Testis (tissue), 3 donors: Measurements from ENCODE around the gene HTN1. TPM values are rescaled to one million over a fixed set of nuclear protein-coding genes. Genes with fewer than 3 reads are reported as not detected.

Source experiments
- DNase-seq: peaks from one replicate; pipeline ENCODE4 v3.0.0-alpha.2; 2019
- H3K27ac ChIP-seq, 2 donors: fragments of 200-600 bp; sonication (generic); one replicate each; pipeline ENCODE4 v1.5.1; 2019
- H3K27me3 ChIP-seq: fragments of 200-600 bp; sonication (generic); one replicate; pipeline ENCODE4 v1.5.1; 2019
- H3K36me3 ChIP-seq: fragments of 200-600 bp; sonication (generic); one replicate; pipeline ENCODE4 v1.5.1; 2017; ENCODE audit warnings: low read depth; ENCODE audit errors: missing control alignments
- H3K4me1 ChIP-seq: fragments of 200-600 bp; sonication (generic); one replicate; pipeline ENCODE4 v1.5.1; 2019
- H3K4me3 ChIP-seq, 2 donors: fragments of 200-600 bp; sonication (generic); one replicate each; pipeline ENCODE4 v1.5.1; 2017 to 2019
- H3K9me3 ChIP-seq: fragments of 200-600 bp; sonication (generic); one replicate; pipeline ENCODE4 v1.5.1; 2017
- POLR2A ChIP-seq: fragments of 450-650 bp; IDR thresholded peaks from one replicate; pipeline ENCODE4 v1.6.1; 2017; ENCODE audit warnings: antibody characterized with exemption, mild to moderate bottlenecking, moderate library complexity
- WGBS, 2 donors: methylation state at CpG; one replicate each; pipeline ENCODE4 v1.1.5; 2018; 5-methylcytosine and 5-hydroxymethylcytosine counted together
- intact Hi-C: fragments of 100-400 bp; cut with DNase I; formaldehyde crosslinking; loops from one replicate; pipeline ENCODE4 v1.15.1; 2023; ENCODE audit warnings: low total_unique reads
- polyA plus RNA-seq: library from polyadenylated mRNA; stranded (reverse); fragments of 350-450 nt; fragmentation: Illumina TruSeq; extraction: RNeasy Lipid Tissue Mini Kit (QIAGEN cat#74804); gene quantifications from one replicate; pipeline ENCODE4 v1.2.3, GENCODE V29; 2014; ENCODE audit warnings: low read depth, low replicate concordance; ENCODE audit not compliant: insufficient read depth
- total RNA-seq, 2 donors: library from RNA; depleted of rRNA; stranded (reverse); fragments of >200 nt; gene quantifications; one replicate each; pipeline ENCODE4 v1.2.3, GENCODE V29; 2016
- TF ChIP-seq, protein P1 (sequence below), 3 experiments: fragments of 450-650 bp in 2 of 3; fragments of 200-600 bp in 1 of 3; sonication (generic) in 1 of 3; IDR thresholded peaks; one replicate each; pipeline ENCODE4 v1.5.1; 2016 to 2019; ENCODE audit warnings: antibody characterized with exemption in 3 of 3, mild to moderate bottlenecking in 2 of 3, moderate library complexity in 1 of 3

Gene HTN1
- total and polyA plus RNA-seq, 3 donors from 2014 or later, result not detected

GRCh38 chr4:70059149-70059548 is 8.9 kb downstream of the HTN1 start:
- no peak for DNase-seq
- intact Hi-C loops, result no loop called here

DNA sequence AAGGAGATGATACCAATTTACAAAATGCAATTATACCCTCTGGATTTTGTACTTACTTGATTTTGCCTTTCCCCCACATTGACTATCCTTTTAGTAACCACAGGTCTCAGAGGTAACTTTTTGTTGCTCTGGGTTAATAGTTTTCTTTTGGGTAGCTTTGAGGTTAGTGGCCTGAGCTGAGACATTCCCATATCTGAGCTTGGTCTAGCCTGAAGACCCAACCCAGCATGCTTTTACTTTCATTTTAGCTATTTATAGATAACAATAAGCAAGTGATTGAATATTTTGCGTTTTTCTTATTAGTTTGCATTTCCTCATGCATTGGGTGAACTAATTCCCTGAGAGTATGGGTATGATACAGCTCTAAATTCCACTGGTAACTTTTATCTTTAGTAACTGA is 11.8 kb downstream of the HTN1 start:
- 83 to 97% methylated on average over 1 of the region's 1 CpG for WGBS, 2 donors
- Histone ChIP-seq H3K27me3 (no peaks in the 10 kb centered on the region), H3K4me3 (no peak overlapping the region), H3K4me1 (no peaks in the 10 kb centered on the region), H3K27ac (no peak overlapping the region), H3K9me3 (no peaks in the 10 kb centered on the region), H3K36me3 (no peaks in the 10 kb centered on the region)
- intact Hi-C loops, result no loop called here
- DNase-seq, result no peak
- TF ChIP-seq POLR2A, result no peak
- TF ChIP-seq, protein P1, sequence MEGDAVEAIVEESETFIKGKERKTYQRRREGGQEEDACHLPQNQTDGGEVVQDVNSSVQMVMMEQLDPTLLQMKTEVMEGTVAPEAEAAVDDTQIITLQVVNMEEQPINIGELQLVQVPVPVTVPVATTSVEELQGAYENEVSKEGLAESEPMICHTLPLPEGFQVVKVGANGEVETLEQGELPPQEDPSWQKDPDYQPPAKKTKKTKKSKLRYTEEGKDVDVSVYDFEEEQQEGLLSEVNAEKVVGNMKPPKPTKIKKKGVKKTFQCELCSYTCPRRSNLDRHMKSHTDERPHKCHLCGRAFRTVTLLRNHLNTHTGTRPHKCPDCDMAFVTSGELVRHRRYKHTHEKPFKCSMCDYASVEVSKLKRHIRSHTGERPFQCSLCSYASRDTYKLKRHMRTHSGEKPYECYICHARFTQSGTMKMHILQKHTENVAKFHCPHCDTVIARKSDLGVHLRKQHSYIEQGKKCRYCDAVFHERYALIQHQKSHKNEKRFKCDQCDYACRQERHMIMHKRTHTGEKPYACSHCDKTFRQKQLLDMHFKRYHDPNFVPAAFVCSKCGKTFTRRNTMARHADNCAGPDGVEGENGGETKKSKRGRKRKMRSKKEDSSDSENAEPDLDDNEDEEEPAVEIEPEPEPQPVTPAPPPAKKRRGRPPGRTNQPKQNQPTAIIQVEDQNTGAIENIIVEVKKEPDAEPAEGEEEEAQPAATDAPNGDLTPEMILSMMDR (IDR thresholded peaks at IDR 0.05), result no peak

More at GRCh38 chr4:70059149-70059548, 8.9 kb downstream of the HTN1 start:
- TF ChIP-seq, protein P1 (IDR thresholded peaks at IDR 0.05), result no peak
- TF ChIP-seq POLR2A, result no peak
- Histone ChIP-seq H3K27ac (no peak overlapping the region), H3K36me3 (no peaks in the 10 kb centered on the region), H3K4me3 (no peak overlapping the region), H3K4me1 (no peaks in the 10 kb centered on the region), H3K27me3 (no peaks in the 10 kb centered on the region), H3K9me3 (no peaks in the 10 kb centered on the region)

DNA sequence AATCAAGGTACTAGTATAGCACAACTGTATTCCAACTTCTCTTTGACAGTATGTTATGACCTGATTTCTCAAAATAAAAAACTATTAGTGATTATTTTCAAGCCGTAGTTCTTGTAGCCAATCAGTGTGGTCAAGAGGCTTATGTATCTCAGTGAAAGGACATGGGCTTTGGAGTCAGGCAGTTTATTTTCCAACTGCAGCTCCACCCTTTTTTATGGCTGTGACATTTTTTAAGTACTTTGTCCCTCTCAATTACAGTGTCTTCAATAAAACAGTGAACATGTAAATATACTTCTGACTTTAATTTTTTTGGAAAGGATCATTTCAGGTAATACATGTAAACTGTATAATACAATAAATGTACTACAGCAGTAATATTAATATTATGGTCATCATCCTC is 30.0 kb downstream of the HTN1 start:
- Histone ChIP-seq H3K27me3 (no peaks in the 10 kb centered on the region), H3K27ac (no peak overlapping the region), H3K4me3 (no peak overlapping the region), H3K9me3 (no peaks in the 10 kb centered on the region), H3K36me3 (no peaks in the 10 kb centered on the region), H3K4me1 (no peaks in the 10 kb centered on the region)
- no peak for DNase-seq
- WGBS, 2 donors, result 90 to 93% methylated on average over 1 of the region's 1 CpG
- intact Hi-C loops, result no loop called here
- TF ChIP-seq POLR2A, result no peak
- TF ChIP-seq, protein P1 (IDR thresholded peaks at IDR 0.05), result no peak

GRCh38 chr4:70099206-70099605 is 49.0 kb downstream of the HTN1 start:
- Histone ChIP-seq H3K27ac (no peak overlapping the region), H3K36me3 (no peaks in the 10 kb centered on the region), H3K27me3 (no peaks in the 10 kb centered on the region), H3K9me3 (no peaks in the 10 kb centered on the region), H3K4me1 (no peaks in the 10 kb centered on the region), H3K4me3 (no peak overlapping the region)
- no peak for DNase-seq
- intact Hi-C loops, result no loop called here
- WGBS, 2 donors, result 90 to 95% methylated on average over 3 of the region's 3 CpGs
- TF ChIP-seq, protein P1 (IDR thresholded peaks at IDR 0.05), result no peak
- no peak for TF ChIP-seq POLR2A

Other genes with a start within 250 kb of the HTN1 start
- not detected for gene SULT1E1, start 190.3 kb upstream of the HTN1 start, total RNA-seq
- gene SULT1E1, start 190.3 kb upstream of the HTN1 start, polyA plus RNA-seq, result not detected
- under 1 TPM in 1 of 2 donors, not detected in 1; 0.56 TPM for gene CSN1S1, start 119.4 kb upstream of the HTN1 start, total RNA-seq
- gene CSN1S1, start 119.4 kb upstream of the HTN1 start, polyA plus RNA-seq, result 0.45 TPM
- not detected for gene CSN2, start 84.7 kb upstream of the HTN1 start, total RNA-seq
- not detected for gene CSN2, start 84.7 kb upstream of the HTN1 start, polyA plus RNA-seq
- not detected for gene STATH, start 54.5 kb upstream of the HTN1 start, total RNA-seq
- gene STATH, start 54.5 kb upstream of the HTN1 start, polyA plus RNA-seq, result not detected
- not detected for gene HTN3, start 22.0 kb upstream of the HTN1 start, total RNA-seq
- gene HTN3, start 22.0 kb upstream of the HTN1 start, polyA plus RNA-seq, result not detected
- 1 to 10 TPM in 1 of 2 donors, under 1 TPM in 1; 0.87 to 2.2 TPM for gene PRR27, start 103.8 kb downstream of the HTN1 start, total RNA-seq
- 3.5 TPM for gene PRR27, start 103.8 kb downstream of the HTN1 start, polyA plus RNA-seq
- not detected for gene ODAM, start 145.3 kb downstream of the HTN1 start, total RNA-seq
- gene ODAM, start 145.3 kb downstream of the HTN1 start, polyA plus RNA-seq, result 0.33 TPM
- not detected for gene FDCSP, start 175.7 kb downstream of the HTN1 start, total RNA-seq
- gene FDCSP, start 175.7 kb downstream of the HTN1 start, polyA plus RNA-seq, result 0.96 TPM
- gene CSN3, start 192.2 kb downstream of the HTN1 start, total RNA-seq, result under 1 TPM in 1 of 2 donors, not detected in 1; 0.37 TPM
- gene CSN3, start 192.2 kb downstream of the HTN1 start, polyA plus RNA-seq, result not detected